Thyroid gland (tissue), 4 donors: ENCODE measurements around the gene PPM1N.

Experiments
- CTCF ChIP-seq, 6 experiments: fragments of 200-600 bp in 3 of 6; fragments of 450-650 bp in 3 of 6; sonication (generic) in 3 of 6; IDR thresholded peaks; one replicate each; pipeline ENCODE4 v1.5.1; 2016 to 2019; ENCODE audit warnings: antibody characterized with exemption in 6 of 6, mild to moderate bottlenecking in 2 of 6, inconsistent platforms in 1 of 6, moderate library complexity in 1 of 6
- POLR2A ChIP-seq, 2 donors: fragments of 450-650 bp; IDR thresholded peaks; one replicate each; pipeline ENCODE4 v1.6.1; 2017; ENCODE audit warnings: antibody characterized with exemption in 2 of 2, mild to moderate bottlenecking in 2 of 2, moderate library complexity in 1 of 2

- TF ChIP-seq CTCF (IDR thresholded peaks at IDR 0.05) (no peak), POLR2A (IDR thresholded peaks at IDR 0.05) (no peak)
Observed at GRCh38 chr19:45471931-45472562, 26.2 kb upstream of the PPM1N start.
